HG02763 (cell line): Measurements from ENCODE around the gene CFLAR.
"Not testable (repeated sequence)": the region's sequence is repeated elsewhere in the genome, so short reads cannot be mapped to it uniquely, and the experiment has no call there.

Experiments used
- ATAC-seq: cut with Tn5 transposase; IDR thresholded peaks from one replicate; pipeline ENCODE4 v1.9.1; 2021; ENCODE audit warnings: mild to moderate bottlenecking, moderate library complexity; ENCODE audit not compliant: unreplicated experiment

CFLAR gene

DNA sequence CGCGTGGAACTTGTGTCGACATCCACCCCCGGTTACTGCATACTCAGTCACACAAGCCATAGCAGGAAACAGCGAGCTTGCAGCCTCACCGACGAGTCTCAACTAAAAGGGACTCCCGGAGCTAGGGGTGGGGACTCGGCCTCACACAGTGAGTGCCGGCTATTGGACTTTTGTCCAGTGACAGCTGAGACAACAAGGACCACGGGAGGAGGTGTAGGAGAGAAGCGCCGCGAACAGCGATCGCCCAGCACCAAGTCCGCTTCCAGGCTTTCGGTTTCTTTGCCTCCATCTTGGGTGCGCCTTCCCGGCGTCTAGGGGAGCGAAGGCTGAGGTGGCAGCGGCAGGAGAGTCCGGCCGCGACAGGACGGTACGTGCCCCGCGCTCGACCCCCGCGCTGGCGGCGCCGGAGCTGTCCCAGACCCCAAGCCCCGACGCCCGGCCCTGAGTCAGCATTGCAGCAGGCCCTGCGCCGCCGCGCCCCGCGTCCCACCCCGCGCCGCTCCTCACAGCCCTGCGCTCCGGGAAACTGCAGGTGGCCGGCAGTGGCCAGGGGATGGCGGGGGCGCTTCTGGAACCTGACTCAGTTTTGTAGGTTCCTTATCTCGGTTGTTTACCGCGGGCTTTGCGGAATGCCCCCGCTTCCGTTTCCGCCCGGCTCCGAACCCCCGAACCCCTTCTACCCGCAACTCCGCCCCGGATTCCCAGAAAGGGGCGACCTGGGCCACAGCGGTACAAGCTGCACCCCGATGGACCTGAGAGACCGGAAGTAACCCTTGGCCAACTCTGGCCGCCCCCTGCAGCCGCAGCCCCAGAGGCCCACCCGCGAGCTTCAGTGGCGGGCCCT, at the start of gene CFLAR:
TSS of gene CFLAR (plus strand) at position 50 of the 844 bp plus-strand sequence. CDS start 13,702 bp downstream, outside the sequence.
- peak; percentile 35 for ATAC-seq

- peak; percentile 18 for ATAC-seq
Observed at GRCh38 chr2:201070948-201071478, 45.0 kb upstream of the CFLAR start.

GRCh38 chr2:201071479-201072200, 44.3 kb upstream of the CFLAR start, which contains the start of the genes HYCC2 and NDUFB3:
Gene HYCC2 (minus strand): TSS chr2:201071671. CDS start chr2:201024009, 47,662 bp downstream.
Gene NDUFB3 (plus strand): TSS chr2:201072001. CDS start chr2:201078883, 6,882 bp downstream.
- ATAC-seq, result peak; percentile 98

DNA sequence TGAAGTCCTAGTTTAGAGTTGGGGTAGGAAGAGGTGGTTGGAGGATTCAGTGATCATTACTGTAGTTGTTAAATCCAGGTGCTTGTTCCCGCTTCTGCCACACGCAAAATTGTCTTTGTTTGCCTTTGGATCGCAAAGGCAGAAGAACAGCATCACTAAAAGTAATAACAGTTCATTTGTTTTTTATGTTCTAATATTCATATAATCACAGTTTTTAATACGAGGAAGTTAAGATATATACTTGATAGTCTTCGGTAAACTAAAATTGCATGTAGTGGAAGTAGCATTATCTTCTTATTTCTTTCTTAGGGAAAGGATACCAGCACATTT, 43.8 kb upstream of the CFLAR start:
- ATAC-seq, result no peak

- ATAC-seq, result no peak
Observed at GRCh38 chr2:201073071-201073470, 42.9 kb upstream of the CFLAR start.

DNA sequence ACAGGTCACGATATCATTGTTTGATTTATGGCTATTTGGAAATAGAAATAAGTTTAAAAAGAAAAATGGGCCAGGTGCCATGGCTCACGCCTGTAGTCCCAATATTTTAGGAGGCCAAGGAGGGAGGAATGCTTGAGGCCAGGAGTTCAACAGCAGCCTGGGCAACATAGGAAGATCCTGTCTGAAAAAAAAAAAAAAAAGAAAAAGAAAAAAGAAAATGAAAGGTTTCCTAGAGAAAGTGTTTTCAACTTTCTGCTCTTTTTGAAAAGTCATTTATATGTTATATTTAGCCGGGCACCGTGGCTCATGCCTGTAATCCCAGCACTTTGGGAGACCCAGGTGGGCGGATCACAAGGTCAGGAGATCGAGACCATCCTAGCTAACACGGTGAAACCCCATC, 41.0 kb upstream of the CFLAR start:
- ATAC-seq, result no peak

- ATAC-seq, result no peak
Observed at GRCh38 chr2:201084863-201085262, 31.1 kb upstream of the CFLAR start.

DNA sequence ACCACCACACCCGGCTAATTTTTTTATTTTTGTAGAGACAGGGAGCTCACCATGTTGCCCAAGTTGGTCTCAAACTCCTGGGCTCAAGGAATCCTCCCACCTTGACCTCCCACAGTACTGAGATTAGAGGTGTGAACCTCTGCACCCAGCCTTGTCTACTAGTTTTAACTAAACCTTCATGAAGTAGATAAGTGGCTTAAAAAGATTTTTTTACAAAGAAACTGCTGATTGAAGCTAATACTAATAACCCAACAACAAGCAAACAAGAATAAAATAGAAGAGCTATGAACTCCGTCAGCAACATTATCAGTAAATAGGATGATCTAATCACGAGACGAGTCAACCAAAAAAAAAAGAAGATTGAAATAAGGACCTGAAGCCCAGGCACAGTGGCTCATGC, 25.4 kb upstream of the CFLAR start:
- no peak for ATAC-seq

GRCh38 chr2:201093573-201093972, 22.4 kb upstream of the CFLAR start:
- ATAC-seq, result no peak

DNA sequence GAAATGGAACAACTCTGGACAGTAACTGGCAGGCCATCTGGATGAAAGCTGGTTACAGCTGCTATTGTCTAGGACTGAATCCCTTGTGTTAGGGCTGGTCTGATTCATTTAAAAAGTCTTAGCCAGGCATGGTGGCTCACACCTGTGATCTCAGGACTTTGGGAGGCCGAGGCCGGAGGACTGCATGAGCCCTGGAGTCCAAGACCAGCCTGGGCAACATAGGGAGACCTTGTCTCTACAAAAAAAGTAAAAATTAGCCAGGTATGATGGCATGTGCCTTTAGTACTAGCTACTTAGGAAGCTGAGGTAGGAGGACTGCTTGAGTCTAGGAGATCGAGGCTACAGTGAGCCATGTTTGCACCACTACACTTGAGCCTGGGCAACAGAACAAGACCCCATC, 15.5 kb upstream of the CFLAR start:
- no peak for ATAC-seq

GRCh38 chr2:201105759-201106158, 10.2 kb upstream of the CFLAR start:
- no peak for ATAC-seq

DNA sequence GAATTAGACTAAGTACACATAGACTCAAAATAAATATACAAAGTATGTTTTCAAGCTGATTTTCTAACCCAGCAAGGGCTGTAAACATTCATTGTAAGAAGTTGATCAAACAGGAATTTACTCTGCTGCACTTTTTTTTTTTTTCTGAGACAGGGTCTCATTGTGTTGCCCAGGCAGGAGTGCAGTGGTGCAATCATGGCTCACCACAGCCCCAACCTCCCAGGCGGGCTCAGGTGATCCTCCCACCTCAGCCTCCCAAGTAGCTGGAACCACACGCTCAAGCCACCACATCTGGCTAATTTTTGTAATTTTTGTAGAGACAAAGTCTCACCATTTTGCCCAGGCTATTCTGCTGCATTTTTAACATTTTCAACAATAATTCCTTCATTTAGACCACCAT, 8.3 kb upstream of the CFLAR start:
- no peak for ATAC-seq

- ATAC-seq, result no peak
Observed at GRCh38 chr2:201108341-201108740, 7.6 kb upstream of the CFLAR start.

- no peak for ATAC-seq
Observed at GRCh38 chr2:201109186-201109585, 6.8 kb upstream of the CFLAR start.

DNA sequence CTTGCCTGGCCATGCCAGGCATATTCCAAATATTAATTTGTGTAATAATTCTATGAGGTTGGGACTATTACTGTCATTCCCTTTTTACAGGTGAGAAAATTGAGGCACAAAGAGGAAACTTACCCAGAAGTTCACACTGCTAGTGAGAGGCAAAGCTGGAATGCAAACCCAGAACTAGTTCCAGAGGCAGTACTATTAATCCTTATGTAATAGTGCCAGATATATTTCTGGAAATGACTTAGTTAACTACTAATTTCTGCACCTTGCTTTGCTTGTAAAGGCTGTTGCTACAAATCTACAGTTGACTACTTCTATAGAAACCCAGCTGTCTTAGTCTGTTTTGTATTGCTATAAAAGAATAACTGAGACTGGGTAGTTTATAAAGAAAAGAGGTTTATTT, 5.3 kb upstream of the CFLAR start:
- no peak for ATAC-seq

GRCh38 chr2:201111096-201111495, 4.9 kb upstream of the CFLAR start:
- ATAC-seq, result no peak

DNA sequence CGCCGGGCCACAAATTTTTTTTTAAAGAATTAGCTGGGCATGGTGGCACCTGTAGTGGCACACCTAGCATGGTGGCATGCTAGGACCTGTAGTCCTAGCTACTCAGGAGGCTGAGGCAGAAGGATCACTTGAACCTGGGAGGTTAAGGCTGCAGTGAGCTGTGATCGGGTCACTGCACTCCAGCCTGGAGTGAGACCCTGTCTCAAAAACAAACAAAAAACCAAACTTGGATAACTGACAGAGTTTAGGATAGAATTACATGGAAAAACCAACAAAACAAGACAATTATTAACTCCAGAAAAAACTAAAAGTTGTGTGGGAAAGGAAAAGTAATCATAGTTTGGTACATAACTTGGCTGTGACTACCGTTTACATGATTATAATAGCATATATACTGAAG, 1.6 kb upstream of the CFLAR start:
- no peak for ATAC-seq

DNA sequence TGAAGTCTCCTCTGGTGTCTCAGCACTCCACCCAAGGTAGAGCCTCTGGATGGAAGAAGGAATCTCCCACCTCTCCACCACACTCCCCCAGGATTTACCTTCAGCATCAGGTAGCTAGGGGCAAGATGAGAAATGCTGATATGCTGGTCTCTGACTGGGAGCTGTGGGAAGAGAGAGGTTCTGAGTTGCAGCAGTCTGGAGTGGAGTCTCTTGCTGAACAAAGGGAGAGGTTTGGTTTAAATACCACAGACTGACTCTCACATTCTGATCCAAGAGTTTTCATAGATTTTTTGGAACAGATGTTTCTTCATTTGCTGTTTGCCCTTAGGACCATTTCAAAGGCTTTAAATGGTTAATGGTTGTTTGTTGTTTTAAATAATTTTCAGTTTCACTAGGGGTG, 1.1 kb upstream of the CFLAR start:
- no peak for ATAC-seq

- ATAC-seq, result no peak
Observed at GRCh38 chr2:201116959-201117734, 1.2 kb downstream of the CFLAR start.

DNA sequence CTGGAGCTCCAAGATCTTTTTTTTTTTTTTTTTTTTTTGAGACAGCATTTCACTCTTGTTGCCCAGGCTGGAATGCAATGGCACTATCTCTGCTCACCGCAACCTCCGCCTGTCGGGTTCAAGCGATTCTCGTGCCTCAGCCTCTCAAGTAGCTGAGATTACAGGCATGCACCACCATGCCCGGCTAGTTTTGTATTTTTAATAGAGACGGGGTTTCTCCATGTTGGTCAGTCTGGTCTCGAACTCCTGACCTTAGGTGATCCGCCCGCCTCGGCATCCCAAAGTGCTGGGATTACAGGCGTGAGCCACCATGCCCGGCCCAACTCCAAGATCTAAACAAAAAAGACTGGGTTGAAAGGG, 1.8 kb downstream of the CFLAR start:
- ATAC-seq, result not testable (repeated sequence)
